GM12878 (cell line): ENCODE results near the gene ATN1. TPM values are rescaled to one million over a fixed set of nuclear protein-coding genes. Genes with fewer than 3 reads are reported as not detected.

Source experiments
- ATAC-seq: fragments of 200-7000 bp; cut with Tn5 transposase; 3 replicates; pipeline ENCODE4 v1.9.1; 2020; ENCODE audit warnings: mild to moderate bottlenecking, moderate library complexity
- BruUV-seq: library from RNA; stranded (reverse); fragments of 400-500 nt; replicated peaks from 2 replicates; lab custom pipeline; 2021; lab: Mats Ljungman, UMichigan
- CTCF ChIA-PET: fragments of 300-600 bp; sonication (Branson Sonifier 250); formaldehyde crosslinking; extraction: SDS; loops from one replicate; lab custom pipeline; 2021; ENCODE audit warnings: inconsistent platforms; lab: Yijun Ruan, JAX
- POLR2A ChIA-PET: fragments of 350-600 bp; formaldehyde crosslinking; extraction: SDS; loops from one replicate; lab custom pipeline; 2021; ENCODE audit warnings: inconsistent platforms; lab: Charles Lee
- RAD21 ChIA-PET: fragments of 300-600 bp; sonication (Branson Sonifier 250); formaldehyde crosslinking; loops from one replicate; lab custom pipeline; 2023; ENCODE audit warnings: antibody characterized with exemption; ENCODE audit not compliant: unreplicated experiment; lab: Charles Lee
- SMC1A ChIA-PET: fragments of 300-600 bp; sonication (Branson Sonifier 250); formaldehyde crosslinking; loops from one replicate; lab custom pipeline; 2023; ENCODE audit not compliant: unreplicated experiment, uncharacterized antibody; lab: Charles Lee
- DNase-seq: peaks from one replicate; pipeline ENCODE4 v3.0.0-alpha.2; 2011; ENCODE audit warnings: low read depth, low spot score
- FAIRE-seq: peaks from 3 replicates; lab custom pipeline; 2011; peaks lifted over from hg19 to GRCh38; lab: Jason Lieb, UNC
- H2AFZ ChIP-seq: 2 replicates; pipeline ENCODE4 v1.6.0; 2011; ENCODE audit warnings: low read depth, low read length, control low read depth; ENCODE audit not compliant: control insufficient read depth
- H3K27ac ChIP-seq: 2 replicates; pipeline ENCODE4 v1.5.1; 2011; ENCODE audit warnings: control low read depth; ENCODE audit not compliant: control insufficient read depth, insufficient read depth
- H3K27me3 ChIP-seq, 2 experiments: replicated peaks in 1 of 2; 2 replicates each; pipeline versions ENCODE4 v1.6.0 to v1.6.1; 2011; ENCODE audit warnings: low read length in 1 of 2; ENCODE audit not compliant: control insufficient read depth in 2 of 2, insufficient read depth in 2 of 2
- H3K36me3 ChIP-seq, 2 experiments: 2 replicates each; pipeline ENCODE4 v1.5.1; 2011; ENCODE audit warnings: low read length in 1 of 2; ENCODE audit not compliant: control insufficient read depth in 2 of 2, insufficient read depth in 2 of 2
- H3K4me1 ChIP-seq: 2 replicates; pipeline ENCODE4 v1.6.1; 2011; ENCODE audit warnings: mild to moderate bottlenecking, low read length, moderate library complexity, mixed read lengths; ENCODE audit not compliant: control insufficient read depth, insufficient read depth
- H3K4me2 ChIP-seq: 2 replicates; pipeline ENCODE4 v1.6.0; 2011; ENCODE audit warnings: control low read depth; ENCODE audit not compliant: control insufficient read depth, insufficient read depth
- H3K4me3 ChIP-seq: fragments of 200-600 bp; sonication (generic); 2 replicates; pipeline ENCODE4 v1.5.1; 2016
- H3K79me2 ChIP-seq: 2 replicates; pipeline ENCODE4 v1.6.0; 2011; ENCODE audit warnings: low read length; ENCODE audit not compliant: control insufficient read depth, insufficient read depth
- H3K9ac ChIP-seq: 2 replicates; pipeline ENCODE4 v1.8.0; 2011; ENCODE audit warnings: low read length, control low read depth, mixed read lengths; ENCODE audit not compliant: control insufficient read depth, insufficient read depth
- H3K9me3 ChIP-seq: replicated peaks from 3 replicates; pipeline ENCODE4 v1.5.1; 2011; ENCODE audit warnings: mild to moderate bottlenecking, low read length; ENCODE audit not compliant: control insufficient read depth, insufficient read depth
- H4K20me1 ChIP-seq: 2 replicates; pipeline ENCODE4 v1.6.0; 2011; ENCODE audit not compliant: control insufficient read depth, insufficient read depth
- E2F4 ChIP-seq: IDR thresholded peaks from 2 replicates; pipeline ENCODE4 v1.6.1; 2012; ENCODE audit warnings: low read depth, low read length, improper control_type of control experiment
- EED ChIP-seq: sonication (generic); IDR thresholded peaks from 2 replicates; pipeline ENCODE4 v1.6.1; 2016; ENCODE audit warnings: antibody characterized with exemption, low read depth
- ETV6 ChIP-seq, 2 experiments: fragments of 450-650 bp in 1 of 2; IDR thresholded peaks in 1 of 2; conservative IDR thresholded peaks in 1 of 2; 2 replicates each; pipeline ENCODE4 v1.6.1; 2014; ENCODE audit warnings: antibody characterized with exemption in 1 of 2, borderline replicate concordance in 1 of 2, low read depth in 1 of 2, mild to moderate bottlenecking in 1 of 2, moderate library complexity in 1 of 2
- FOS ChIP-seq: IDR thresholded peaks from 3 replicates; pipeline ENCODE4 v1.6.1; 2011; ENCODE audit warnings: borderline replicate concordance; ENCODE audit not compliant: insufficient read length; ENCODE audit errors: extremely low read depth
- HDAC6 ChIP-seq: fragments of 200-600 bp; sonication (generic); IDR thresholded peaks from one replicate; pipeline ENCODE4 v1.8.0; 2017; ENCODE audit warnings: antibody characterized with exemption; ENCODE audit not compliant: unreplicated experiment
- IRF4 ChIP-seq: IDR thresholded peaks from 2 replicates; pipeline ENCODE4 v1.6.1; 2011; ENCODE audit warnings: low read depth, low read length
- KAT2A ChIP-seq: conservative IDR thresholded peaks from 2 replicates; pipeline ENCODE4 v1.6.1; 2011; ENCODE audit warnings: low read depth, low read length; ENCODE audit not compliant: control insufficient read depth
- KDM1A ChIP-seq: fragments of 200-600 bp; sonication (generic); IDR thresholded peaks from 2 replicates; pipeline ENCODE4 v1.6.1; 2016; ENCODE audit warnings: borderline replicate concordance
- PAX8 ChIP-seq: fragments of 450-650 bp; IDR thresholded peaks from 2 replicates; pipeline ENCODE4 v1.6.1; 2017; ENCODE audit warnings: mild to moderate bottlenecking, moderate library complexity
- RUNX3 ChIP-seq: IDR thresholded peaks from 2 replicates; pipeline ENCODE4 v1.6.1; 2012; ENCODE audit warnings: low read length, inconsistent platforms
- SMARCA5 ChIP-seq: fragments of 450-650 bp; IDR thresholded peaks from 2 replicates; pipeline ENCODE4 v1.6.1; 2017; ENCODE audit warnings: mild to moderate bottlenecking
- SREBF1 ChIP-seq: IDR thresholded peaks from 2 replicates; pipeline ENCODE4 v1.6.1; 2012; ENCODE audit warnings: mild to moderate bottlenecking, low read length
- SUPT20H ChIP-seq: IDR thresholded peaks from 2 replicates; pipeline ENCODE4 v1.6.1; 2011; ENCODE audit warnings: low read depth, mild to moderate bottlenecking, low read length, moderate library complexity, borderline replicate concordance; ENCODE audit not compliant: control insufficient read depth
- ZBED1 ChIP-seq: IDR thresholded peaks from 2 replicates; pipeline ENCODE4 v1.6.1; 2016; ENCODE audit warnings: borderline replicate concordance
- WGBS: methylation state at CpG from one replicate; pipeline ENCODE4 v1.1.6; 2016; ENCODE audit warnings: low lambda C conversion rate; ENCODE audit not compliant: insufficient replicate concordance, insufficient coverage; ENCODE audit errors: missing lambda C conversion rate; 5-methylcytosine and 5-hydroxymethylcytosine counted together
- in situ Hi-C: fragments of 300-500 bp; cut with MboI; formaldehyde crosslinking; loops from 9 replicates; pipeline ENCODE4 v1.14.3; 2018; ENCODE audit warnings: mixed read lengths
- intact Hi-C: fragments of 100-400 bp; cut with micrococcal nuclease; formaldehyde crosslinking; loops from one replicate; pipeline ENCODE4 v1.14.2; 2022; ENCODE audit not compliant: unreplicated experiment
- polyA plus RNA-seq, 11 experiments: library from polyadenylated mRNA; depleted of rRNA in 4 of 11; unstranded in 6 of 11; stranded (reverse) in 5 of 11; fragments of >200 nt; fragmentation: Nextera tagmentation in 4 of 11; fragmentation: Illumina TruSeq in 1 of 11; extraction: Ambion mirVana in 4 of 11; extraction: Trizol in 1 of 11; gene quantifications; 1 replicate in 1 of 11; 2 replicates in 10 of 11; pipeline versions ENCODE4 v1.2.1 to v1.2.3, GENCODE V29; 2011 to 2016; ENCODE audit warnings: inconsistent platforms in 2 of 11, missing spikeins in 2 of 11, low read depth in 1 of 11
- total RNA-seq, 4 experiments: library from RNA; depleted of rRNA in 3 of 4; stranded (reverse); fragments of >200 nt in 3 of 4; fragmentation: Illumina TruSeq in 1 of 4; extraction: Trizol in 1 of 4; gene quantifications; 2 replicates each; pipeline versions ENCODE4 v1.2.1 to v1.2.3, GENCODE V29; 2013 to 2021

ATN1 gene
- total and polyA plus RNA-seq, 10 of the 15 experiments (the other 5 are each of a cell fraction or from before 2014, with no cell fraction given) = 0.08 to 44.5 (median 5.0) TPM

GRCh38 chr12:6894321-6894720 is 33.4 kb upstream of the ATN1 start:
- H3K27ac ChIP-seq = no peak overlapping the region
- ATAC-seq = no peak
- POLR2A ChIA-PET = no interaction called here

GRCh38 chr12:6896846-6897435 is 30.8 kb upstream of the ATN1 start:
- in situ Hi-C loops (no loop called here), intact Hi-C loops (no loop called here)
- Histone ChIP-seq H3K9me3 (no peaks in the 10 kb centered on the region), H3K4me3 (no peak overlapping the region), H3K79me2 (no peaks in the 10 kb centered on the region), H3K9ac (no peak overlapping the region), H4K20me1 (no peaks in the 10 kb centered on the region), H3K27me3 (no peaks in the 10 kb centered on the region), H3K4me1 (peaks cover 7% of the 10 kb centered on the region; the same call in 1 of the 2 replicates), H3K4me2 (no peak overlapping the region), H3K27ac (no peak overlapping the region), H2AFZ (no peak overlapping the region), H3K36me3 (no peaks in the 10 kb centered on the region)
- POLR2A ChIA-PET = no interaction called here
- no peak for FAIRE-seq
- RAD21 ChIA-PET = no interaction called here
- no peak for DNase-seq
- BruUV-seq = no TSS peak
- CTCF ChIA-PET = interaction anchor here (0.9 to 2.4 kb wide), 4 partner anchors 24 to 211 kb away, joined by 4 to 9 read pairs (median 6); partner anchors contain the start of gene SPSB2
- no peak for ATAC-seq
- SMC1A ChIA-PET = interaction anchor here (0.8 to 1.1 kb wide), 2 partner anchors 10 to 125 kb away, joined by 3 read pairs; no protein-coding TSS in a partner anchor
- WGBS = 73% methylated on average over 6 of the region's 6 CpGs
- TF ChIP-seq IRF4 (no peak), ZBED1 (no peak), SUPT20H (no peak), E2F4 (no peak), EED (no peak), SREBF1 (no peak), PAX8 (no peak), RUNX3 (no peak), FOS (no peak), HDAC6 (no peak), KAT2A (no peak)

More at GRCh38 chr12:6894321-6894720, 33.4 kb upstream of the ATN1 start:
- Histone ChIP-seq H3K4me1 (peaks cover 12% of the 10 kb centered on the region), H4K20me1 (no peaks in the 10 kb centered on the region), H3K9me3 (no peaks in the 10 kb centered on the region), H3K79me2 (no peaks in the 10 kb centered on the region), H3K27me3 (no peaks in the 10 kb centered on the region), H2AFZ (no peak overlapping the region)
- SMC1A ChIA-PET = no interaction called here
- BruUV-seq = no TSS peak
- no peak for DNase-seq
- TF ChIP-seq E2F4 (no peak), KDM1A (no peak), ETV6 (conservative IDR thresholded peaks at IDR 0.05 in 1 of 2, IDR thresholded peaks at IDR 0.05 in 1 of 2; ENCODE audit: borderline replicate concordance in 1 of 2, low read depth in 1 of 2) (no peak), SMARCA5 (no peak)
- TF ChIP-seq, all 136 proteins: peak for 0
- no peak for FAIRE-seq
- ChIA-PET RAD21 (no interaction called here), CTCF (interaction anchor here (1.4 to 6.1 kb wide), 2 partner anchors 9 to 24 kb away, joined by 4 to 121 read pairs; partner anchors contain the start of genes SPSB2 and TPI1)
- Histone ChIP-seq H3K4me3 (no peak overlapping the region), H3K9ac (no peak overlapping the region), H3K4me2 (no peak overlapping the region), H3K36me3 (no peaks in the 10 kb centered on the region)
- 70% methylated on average over 3 of the region's 3 CpGs for WGBS
- intact Hi-C loops (no loop called here), in situ Hi-C loops (no loop called here)
